Endothelial cell of umbilical vein (primary cell): ENCODE results near the gene ANTXRL. TPM values are rescaled to one million over a fixed set of nuclear protein-coding genes. Genes with fewer than 3 reads are reported as not detected.
"Not testable (repeated sequence)": the region's sequence is repeated elsewhere in the genome, so short reads cannot be mapped to it uniquely, and the experiment has no call there.

Source experiments
- BruUV-seq: library from RNA; stranded (reverse); fragments of 400-500 nt; replicated peaks from 2 replicates; lab custom pipeline; 2021; lab: Mats Ljungman, UMichigan
- CTCF ChIA-PET: fragments of 300-600, 350-600 bp; sonication (Branson Sonifier 250); formaldehyde crosslinking; loops from one replicate; lab custom pipeline; 2021; ENCODE audit warnings: antibody characterized with exemption, inconsistent platforms; lab: Charles Lee
- POLR2A ChIA-PET: fragments of 300-600, 350-600 bp; sonication (Branson Sonifier 250); formaldehyde crosslinking; loops from one replicate; lab custom pipeline; 2021; ENCODE audit warnings: antibody characterized with exemption, inconsistent platforms; lab: Charles Lee
- DNase-seq: peaks from one replicate; pipeline ENCODE4 v3.0.0-alpha.2; 2011; ENCODE audit warnings: low read depth, low spot score
- FAIRE-seq: peaks from 2 replicates; lab custom pipeline; 2011; peaks lifted over from hg19 to GRCh38; lab: Jason Lieb, UNC
- H2AFZ ChIP-seq: 2 replicates; pipeline ENCODE4 v1.6.0; 2012; ENCODE audit warnings: low read depth, low read length, control low read depth, inconsistent platforms
- H3K27ac ChIP-seq: 2 replicates; pipeline ENCODE4 v1.5.1; 2011; ENCODE audit warnings: low read depth, mild to moderate bottlenecking, control low read depth, low read length, moderate library complexity; ENCODE audit not compliant: insufficient read depth
- H3K27me3 ChIP-seq, 2 experiments: 2 replicates each; pipeline versions ENCODE4 v1.6.0 to v1.6.1; 2011; ENCODE audit warnings: low read length in 2 of 2, mixed read lengths in 1 of 2; ENCODE audit not compliant: control insufficient read depth in 2 of 2, insufficient read depth in 2 of 2
- H3K36me3 ChIP-seq, 2 experiments: 2 replicates in 1 of 2; 3 replicates in 1 of 2; pipeline ENCODE4 v1.5.1; 2011; ENCODE audit warnings: low read length in 2 of 2, mild to moderate bottlenecking in 1 of 2, moderate library complexity in 1 of 2; ENCODE audit not compliant: control insufficient read depth in 2 of 2, insufficient read depth in 2 of 2; ENCODE audit errors: extremely low read depth in 1 of 2
- H3K4me1 ChIP-seq: 3 replicates; pipeline ENCODE4 v1.5.1; 2011; ENCODE audit warnings: mild to moderate bottlenecking, low read length; ENCODE audit not compliant: control insufficient read depth, insufficient read depth; ENCODE audit errors: extremely low read depth
- H3K4me2 ChIP-seq: 2 replicates; pipeline ENCODE4 v1.6.1; 2011; ENCODE audit warnings: low read length, control low read depth, mixed read lengths; ENCODE audit not compliant: insufficient read depth
- H3K4me3 ChIP-seq, 3 experiments: fragments of 200-600 bp in 1 of 3; sonication (generic), shearing (Covaris generic) in 1 of 3; replicated peaks in 1 of 3; 2 replicates each; pipeline ENCODE4 v1.5.1; 2011 to 2016; ENCODE audit warnings: control low read depth in 3 of 3, low read length in 3 of 3, mild to moderate bottlenecking in 2 of 3, inconsistent platforms in 1 of 3, low read depth in 1 of 3, moderate library complexity in 1 of 3; ENCODE audit not compliant: insufficient read depth in 1 of 3
- H3K79me2 ChIP-seq: 2 replicates; pipeline ENCODE4 v1.6.0; 2012; ENCODE audit warnings: low read length, inconsistent platforms; ENCODE audit not compliant: control insufficient read depth, insufficient read depth
- H3K9ac ChIP-seq: replicated peaks from 2 replicates; pipeline ENCODE3; 2011; ENCODE audit warnings: low read length, control low read depth; ENCODE audit not compliant: insufficient read depth; ENCODE audit errors: extremely low read depth
- H3K9me1 ChIP-seq: replicated peaks from 3 replicates; pipeline ENCODE4 v1.6.0; 2011; ENCODE audit warnings: mild to moderate bottlenecking, low read length; ENCODE audit not compliant: control insufficient read depth, insufficient read depth; ENCODE audit errors: extremely low read depth
- H3K9me3 ChIP-seq: replicated peaks from 2 replicates; pipeline ENCODE4 v1.5.1; 2012; ENCODE audit warnings: low read length, inconsistent platforms; ENCODE audit not compliant: control insufficient read depth, insufficient read depth
- H4K20me1 ChIP-seq: replicated peaks from 2 replicates; pipeline ENCODE3; 2011; ENCODE audit warnings: mild to moderate bottlenecking, low read length; ENCODE audit not compliant: control insufficient read depth, insufficient read depth; ENCODE audit errors: extremely low read depth
- CTCF ChIP-seq, 2 donors: IDR thresholded peaks; 1 replicate in 1 of 2; 2 replicates in 1 of 2; pipeline ENCODE4 v1.5.1; 2011; ENCODE audit warnings: low read length in 2 of 2, mild to moderate bottlenecking in 2 of 2, moderate library complexity in 2 of 2, control low read depth in 1 of 2, inconsistent platforms in 1 of 2, low read depth in 1 of 2; ENCODE audit not compliant: insufficient read depth in 1 of 2; ENCODE audit errors: extremely low read depth in 1 of 2
- EZH2 ChIP-seq: IDR thresholded peaks from 2 replicates; pipeline ENCODE4 v1.6.1; 2012; ENCODE audit warnings: borderline replicate concordance, low read depth, mild to moderate bottlenecking, moderate library complexity, low read length, inconsistent platforms; ENCODE audit not compliant: severe bottlenecking
- FOS ChIP-seq: IDR thresholded peaks from 2 replicates; pipeline ENCODE4 v1.6.1; 2011; ENCODE audit warnings: mild to moderate bottlenecking, low read length, moderate library complexity, borderline replicate concordance; ENCODE audit not compliant: insufficient read depth
- GATA2 ChIP-seq: IDR thresholded peaks from 2 replicates; pipeline ENCODE4 v1.7.0; 2011; ENCODE audit warnings: low read depth, mild to moderate bottlenecking, moderate library complexity, mixed read lengths, low read length; ENCODE audit not compliant: insufficient read length, insufficient read depth
- JUN ChIP-seq: IDR thresholded peaks from 2 replicates; pipeline ENCODE4 v1.6.1; 2011; ENCODE audit warnings: borderline replicate concordance, low read depth; ENCODE audit not compliant: insufficient read length, insufficient read depth
- MAX ChIP-seq: IDR thresholded peaks from 2 replicates; pipeline ENCODE4 v1.6.1; 2011; ENCODE audit not compliant: insufficient read depth, insufficient read length
- MYC ChIP-seq: IDR thresholded peaks from one replicate; pipeline ENCODE4 v1.6.1; 2011; ENCODE audit warnings: mild to moderate bottlenecking, low read depth, low read length
- POLR2A ChIP-seq: IDR thresholded peaks from 2 replicates; pipeline ENCODE4 v1.6.1; 2012; ENCODE audit warnings: low read depth, mild to moderate bottlenecking, control low read depth, low read length
- POLR2AphosphoS5 ChIP-seq: IDR thresholded peaks from 2 replicates; pipeline ENCODE4 v1.6.1; 2012; ENCODE audit warnings: low read depth, mild to moderate bottlenecking, control low read depth, low read length, moderate library complexity; ENCODE audit not compliant: insufficient read depth
- dilution Hi-C: fragments of 300-500 bp; cut with MboI; formaldehyde crosslinking; loops from one replicate; pipeline ENCODE4 v1.15.0; 2019; ENCODE audit warnings: low sequenced_read_pairs; ENCODE audit not compliant: extremely low pct_ligation_motif_present
- intact Hi-C: fragments of 100-400 bp; cut with micrococcal nuclease; formaldehyde crosslinking; loops from one replicate; pipeline ENCODE4 v1.10.0; 2022
- polyA plus RNA-seq, 4 experiments: library from polyadenylated mRNA; depleted of rRNA in 3 of 4; stranded (reverse) in 3 of 4; unstranded in 1 of 4; fragments of >200 nt; gene quantifications; 2 replicates each; pipeline versions ENCODE4 v1.2.1 to v1.2.3, GENCODE V29; 2011 to 2012; ENCODE audit warnings: missing spikeins in 1 of 4
- total RNA-seq: library from RNA; stranded (reverse); gene quantifications from 2 replicates; pipeline ENCODE4 v1.2.3, GENCODE V29; 2021

Gene ANTXRL
- total and polyA plus RNA-seq, 2 donors (not counting 3 experiments of a cell fraction or from before 2014, with no cell fraction given): not detected

- ChIA-PET CTCF (interaction anchor here (1.1 kb wide), 1 partner anchor 12 kb away, joined by 4 read pairs; no protein-coding TSS in a partner anchor), POLR2A (no interaction called here)
- H3K4me1 ChIP-seq: no peaks in the 10 kb centered on the region
- FAIRE-seq: no peak
- no peak overlapping the region for H3K4me3 ChIP-seq
- no peaks in the 10 kb centered on the region for H3K9me1 ChIP-seq
- TF ChIP-seq POLR2A (no peak), JUN (no peak), MAX (no peak), EZH2 (no peak), MYC (no peak), CTCF (IDR thresholded peaks at IDR 0.05; ENCODE audit: extremely low read depth in 1 of 2, insufficient read depth in 1 of 2, low read depth in 1 of 2, low read length in 2 of 2) (no peak), GATA2 (no peak), FOS (no peak), POLR2AphosphoS5 (no peak)
- no peak overlapping the region for H2AFZ ChIP-seq
- H3K27me3 ChIP-seq: no peaks in the 10 kb centered on the region
- no peaks in the 10 kb centered on the region for H4K20me1 ChIP-seq
- no peaks in the 10 kb centered on the region for H3K9me3 ChIP-seq
- H3K4me2 ChIP-seq: no peak overlapping the region
- no peak overlapping the region for H3K9ac ChIP-seq
- intact Hi-C loops: no loop called here
- H3K79me2 ChIP-seq: no peaks in the 10 kb centered on the region
- H3K36me3 ChIP-seq: no peaks in the 10 kb centered on the region
- dilution Hi-C loops: no loop called here
- no peak overlapping the region for H3K27ac ChIP-seq
- BruUV-seq: no TSS peak
- no peak for DNase-seq
These were observed 44.1 kb downstream of the ANTXRL start for GRCh38 chr10:46330894-46331293.

- H2AFZ ChIP-seq, DNase-seq, POLR2A ChIA-PET, FAIRE-seq, H3K9me1 ChIP-seq, H3K4me1 ChIP-seq, H3K27me3 ChIP-seq, H3K4me2 ChIP-seq, dilution Hi-C loops, H3K9me3 ChIP-seq, H3K36me3 ChIP-seq, H4K20me1 ChIP-seq, H3K9ac ChIP-seq, H3K27ac ChIP-seq, BruUV-seq, H3K4me3 ChIP-seq, intact Hi-C loops, CTCF ChIA-PET, H3K79me2 ChIP-seq: not testable (repeated sequence)
These were observed 78.7 kb downstream of the ANTXRL start for GRCh38 chr10:46365484-46365883.

GRCh38 chr10:46367209-46367608 lies 80.4 kb downstream of the ANTXRL start:
- H3K79me2 ChIP-seq, H2AFZ ChIP-seq, H4K20me1 ChIP-seq, H3K36me3 ChIP-seq, H3K9me1 ChIP-seq, H3K27me3 ChIP-seq, POLR2A ChIA-PET, H3K9ac ChIP-seq, FAIRE-seq, CTCF ChIA-PET, intact Hi-C loops, H3K4me1 ChIP-seq, H3K4me3 ChIP-seq, DNase-seq, H3K9me3 ChIP-seq, BruUV-seq, dilution Hi-C loops, H3K27ac ChIP-seq, H3K4me2 ChIP-seq: not testable (repeated sequence)
